ENCODE measurements around the gene BCL6. TPM values are rescaled to one million over a fixed set of nuclear protein-coding genes. Genes with fewer than 3 reads are reported as not detected.

BCL6 gene
- total RNA-seq, 2 experiments from 2014 or later, result 76.6 to 79.6 TPM

DNA sequence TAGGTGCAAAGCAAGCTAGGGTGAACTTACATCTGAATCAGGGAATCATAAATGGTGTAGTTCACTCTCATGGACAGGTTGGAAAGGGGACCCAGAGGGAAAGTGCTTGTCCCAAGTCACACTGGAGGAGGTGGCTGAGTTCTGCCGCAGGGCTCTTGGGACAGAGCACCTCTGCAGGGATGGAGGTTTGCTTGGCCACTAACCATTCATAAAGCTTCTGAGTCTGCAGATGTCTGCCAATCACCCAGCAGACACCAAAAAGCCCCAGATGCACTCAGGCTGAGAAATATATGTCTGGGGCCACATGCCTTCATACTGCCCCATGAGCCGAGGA is 25.0 kb downstream of the BCL6 start:
- no peak overlapping the region for H3K27ac ChIP-seq (ENCODE audit: low read depth in 1 of 2, low read length in 2 of 2)
- Mint-ChIP-seq H3K27me3 (no peaks in the 10 kb centered on the region), H3K4me3 (no peak overlapping the region), H3K4me1 (ENCODE audit: low read depth) (no peaks in the 10 kb centered on the region), H3K9me3 (no peaks in the 10 kb centered on the region), H3K36me3 (ENCODE audit: low read depth) (peaks cover 48% of the 10 kb centered on the region), H3K27ac (no peak overlapping the region)
- H3K4me1 ChIP-seq (ENCODE audit: insufficient read depth, low read length), result no peaks in the 10 kb centered on the region
- POLR2A ChIA-PET, result no interaction called here
- no peak for DNase-seq
- ATAC-seq (ENCODE audit: poor library complexity), result no peak
- no peaks in the 10 kb centered on the region for H3K27me3 ChIP-seq (ENCODE audit: control insufficient read depth in 1 of 2, insufficient read depth in 2 of 2, low read length in 2 of 2)
- H3K36me3 ChIP-seq (ENCODE audit: insufficient read depth, low read length), result peaks cover 35% of the 10 kb centered on the region
- no peaks in the 10 kb centered on the region for H3K9me3 ChIP-seq (ENCODE audit: control insufficient read depth in 1 of 2, insufficient read depth in 1 of 2, low read length in 2 of 2)
- CTCF ChIA-PET, result no interaction called here
- intact Hi-C loops (cut with DNase I, micrococcal nuclease), result no loop called here
- no peak overlapping the region for H3K4me3 ChIP-seq (ENCODE audit: low read length)
- TF ChIP-seq, protein P1, sequence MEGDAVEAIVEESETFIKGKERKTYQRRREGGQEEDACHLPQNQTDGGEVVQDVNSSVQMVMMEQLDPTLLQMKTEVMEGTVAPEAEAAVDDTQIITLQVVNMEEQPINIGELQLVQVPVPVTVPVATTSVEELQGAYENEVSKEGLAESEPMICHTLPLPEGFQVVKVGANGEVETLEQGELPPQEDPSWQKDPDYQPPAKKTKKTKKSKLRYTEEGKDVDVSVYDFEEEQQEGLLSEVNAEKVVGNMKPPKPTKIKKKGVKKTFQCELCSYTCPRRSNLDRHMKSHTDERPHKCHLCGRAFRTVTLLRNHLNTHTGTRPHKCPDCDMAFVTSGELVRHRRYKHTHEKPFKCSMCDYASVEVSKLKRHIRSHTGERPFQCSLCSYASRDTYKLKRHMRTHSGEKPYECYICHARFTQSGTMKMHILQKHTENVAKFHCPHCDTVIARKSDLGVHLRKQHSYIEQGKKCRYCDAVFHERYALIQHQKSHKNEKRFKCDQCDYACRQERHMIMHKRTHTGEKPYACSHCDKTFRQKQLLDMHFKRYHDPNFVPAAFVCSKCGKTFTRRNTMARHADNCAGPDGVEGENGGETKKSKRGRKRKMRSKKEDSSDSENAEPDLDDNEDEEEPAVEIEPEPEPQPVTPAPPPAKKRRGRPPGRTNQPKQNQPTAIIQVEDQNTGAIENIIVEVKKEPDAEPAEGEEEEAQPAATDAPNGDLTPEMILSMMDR (IDR thresholded peaks at IDR 0.05), result no peak

DNA sequence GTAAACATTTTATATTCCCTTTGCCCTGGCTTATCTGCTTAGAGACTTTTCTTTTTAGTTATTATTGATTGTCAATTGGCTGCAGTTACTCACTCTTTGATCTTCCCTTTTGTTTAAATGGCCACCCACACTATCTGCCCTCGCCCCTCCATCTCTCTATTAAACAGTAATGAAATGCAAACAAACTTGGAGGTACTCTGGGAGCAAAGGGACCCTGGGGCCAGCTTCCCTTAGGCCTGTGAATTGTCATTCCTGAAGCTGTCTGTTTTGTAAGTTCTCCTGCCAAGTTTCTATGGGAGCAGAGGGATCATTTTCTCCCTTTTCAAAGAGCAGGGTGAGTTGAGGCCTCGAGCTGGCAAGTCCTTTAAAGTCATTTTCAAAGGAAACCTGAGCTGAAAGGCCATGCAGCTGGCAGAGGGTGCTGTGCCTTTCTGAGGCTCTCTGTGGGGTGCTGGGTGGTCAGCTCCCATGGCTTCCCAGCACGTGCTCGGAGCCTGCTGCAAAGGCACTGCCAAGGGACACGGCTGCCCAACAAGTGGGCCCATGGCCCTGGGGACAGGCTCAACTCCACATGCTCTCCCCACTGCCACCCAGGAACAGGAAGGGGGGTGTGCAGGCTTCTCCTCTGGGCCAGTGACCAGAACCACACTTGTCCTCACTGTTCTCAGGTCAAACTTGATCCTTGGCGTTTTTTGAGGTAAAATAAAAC is 25.5 kb downstream of the BCL6 start:
- ATAC-seq (ENCODE audit: poor library complexity) (no peak), DNase-seq (no peak)
- peaks cover 43% of the 10 kb centered on the region for H3K36me3 Mint-ChIP-seq (ENCODE audit: low read depth)
- no peak overlapping the region for H3K4me3 ChIP-seq (ENCODE audit: low read length)
- POLR2A ChIA-PET, result interaction anchor here (0.6 kb wide), 1 partner anchor 679 kb away, joined by 3 read pairs; no protein-coding TSS in a partner anchor
- CTCF ChIA-PET, result interaction anchor here (1.2 kb wide), 1 partner anchor 19 kb away, joined by 3 read pairs; no protein-coding TSS in a partner anchor
- H3K36me3 ChIP-seq (ENCODE audit: insufficient read depth, low read length), result peaks cover 32% of the 10 kb centered on the region
- no peaks in the 10 kb centered on the region for H3K4me1 ChIP-seq (ENCODE audit: insufficient read depth, low read length)
- intact Hi-C loops (cut with DNase I, micrococcal nuclease), result loop anchor here in 1 of 2 experiments (10.0 kb wide), 1 partner anchor 105 kb away; no protein-coding TSS in a partner anchor
- H3K9me3 ChIP-seq (ENCODE audit: control insufficient read depth in 1 of 2, insufficient read depth in 1 of 2, low read length in 2 of 2), result no peaks in the 10 kb centered on the region
- no peak overlapping the region for H3K4me3 Mint-ChIP-seq
- no peaks in the 10 kb centered on the region for H3K27me3 ChIP-seq (ENCODE audit: control insufficient read depth in 1 of 2, insufficient read depth in 2 of 2, low read length in 2 of 2)
- no peaks in the 10 kb centered on the region for H3K27me3 Mint-ChIP-seq
- no peak overlapping the region for H3K27ac ChIP-seq (ENCODE audit: low read depth in 1 of 2, low read length in 2 of 2)
- no peaks in the 10 kb centered on the region for H3K9me3 Mint-ChIP-seq
- no peaks in the 10 kb centered on the region for H3K4me1 Mint-ChIP-seq (ENCODE audit: low read depth)
- TF ChIP-seq, protein P1 (IDR thresholded peaks at IDR 0.05), result no peak
- no peak overlapping the region for H3K27ac Mint-ChIP-seq

DNA sequence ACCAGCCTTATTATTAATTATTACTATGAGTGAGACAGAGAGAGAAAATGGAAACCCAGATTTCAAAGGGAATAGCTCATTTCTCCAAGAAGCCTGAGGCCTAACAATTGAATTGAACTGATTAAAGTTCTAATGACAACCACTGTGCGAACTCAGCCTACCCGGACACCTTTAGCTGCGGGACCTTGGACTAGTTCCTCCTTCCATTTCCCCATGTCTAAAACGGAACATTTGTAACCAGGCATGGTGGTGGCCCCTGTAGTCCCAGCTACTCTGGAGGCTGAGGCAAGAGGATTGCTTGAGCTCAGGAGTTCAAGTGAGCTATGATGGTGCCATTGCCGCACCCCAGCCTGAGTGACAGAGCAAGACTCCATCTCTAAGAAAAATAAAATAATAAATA is 26.5 kb downstream of the BCL6 start:
- Histone ChIP-seq H3K9me3 (ENCODE audit: control insufficient read depth in 1 of 2, insufficient read depth in 1 of 2, low read length in 2 of 2) (no peaks in the 10 kb centered on the region), H3K27ac (ENCODE audit: low read depth in 1 of 2, low read length in 2 of 2) (no peak overlapping the region), H3K36me3 (ENCODE audit: insufficient read depth, low read length) (peaks cover 22% of the 10 kb centered on the region), H3K27me3 (ENCODE audit: control insufficient read depth in 1 of 2, insufficient read depth in 2 of 2, low read length in 2 of 2) (no peaks in the 10 kb centered on the region), H3K4me3 (ENCODE audit: low read length) (no peak overlapping the region), H3K4me1 (ENCODE audit: insufficient read depth, low read length) (peaks cover 9% of the 10 kb centered on the region)
- intact Hi-C loops (cut with DNase I, micrococcal nuclease), result loop anchor here in 1 of 2 experiments (10.0 kb wide), 1 partner anchor 104 kb away; no protein-coding TSS in a partner anchor
- ATAC-seq (ENCODE audit: poor library complexity) (no peak), DNase-seq (no peak)
- no peak overlapping the region for H3K27ac Mint-ChIP-seq
- TF ChIP-seq, protein P1 (IDR thresholded peaks at IDR 0.05), result no peak
- POLR2A ChIA-PET, result interaction anchor here (1.3 kb wide), 1 partner anchor 12 kb away, joined by 4 read pairs; no protein-coding TSS in a partner anchor
- H3K27me3 Mint-ChIP-seq, result no peaks in the 10 kb centered on the region
- H3K9me3 Mint-ChIP-seq, result no peaks in the 10 kb centered on the region
- H3K4me1 Mint-ChIP-seq (ENCODE audit: low read depth), result peaks cover 9% of the 10 kb centered on the region
- H3K4me3 Mint-ChIP-seq, result no peak overlapping the region
- peaks cover 33% of the 10 kb centered on the region for H3K36me3 Mint-ChIP-seq (ENCODE audit: low read depth)
- CTCF ChIA-PET, result interaction anchor here (1.2 to 1.8 kb wide), 2 partner anchors 20 to 400 kb away, joined by 3 to 9 read pairs; no protein-coding TSS in a partner anchor
